Lung (tissue), 12 donors: Measurements from ENCODE around the gene BSN. TPM values are rescaled to one million over a fixed set of nuclear protein-coding genes. Genes with fewer than 3 reads are reported as not detected.

ENCODE experiments used
- ATAC-seq: fragments of 200-7000 bp; cut with Tn5 transposase; one replicate; pipeline ENCODE4 v1.9.1; 2020; ENCODE audit warnings: moderate number of reproducible peaks; ENCODE audit not compliant: insufficient read depth, low FRiP score
- DNase-seq, 3 donors: peaks; one replicate each; pipeline ENCODE4 v3.0.0-alpha.2; 2013 to 2017
- H3K27ac ChIP-seq, 2 donors: one replicate each; pipeline ENCODE4 v1.5.1; 2013; ENCODE audit warnings: mild to moderate bottlenecking in 2 of 2, moderate library complexity in 2 of 2, control low read depth in 1 of 2, inconsistent platforms in 1 of 2, low read depth in 1 of 2, low read length in 1 of 2
- H3K27me3 ChIP-seq, 3 donors: one replicate each; pipeline ENCODE4 v1.5.1; 2013; ENCODE audit warnings: low read length in 2 of 3; ENCODE audit not compliant: control insufficient read depth in 3 of 3, insufficient read depth in 3 of 3
- H3K36me3 ChIP-seq, 4 donors: one replicate each; pipeline ENCODE4 v1.5.1; 2013; ENCODE audit warnings: low read length in 4 of 4, mild to moderate bottlenecking in 1 of 4, moderate library complexity in 1 of 4; ENCODE audit not compliant: control insufficient read depth in 4 of 4, insufficient read depth in 4 of 4
- H3K4me1 ChIP-seq, 5 donors: one replicate each; pipeline ENCODE4 v1.5.1; 2013; ENCODE audit warnings: low read length in 5 of 5, mild to moderate bottlenecking in 2 of 5, moderate library complexity in 1 of 5; ENCODE audit not compliant: control insufficient read depth in 5 of 5, insufficient read depth in 5 of 5
- H3K4me3 ChIP-seq: one replicate; pipeline ENCODE4 v1.5.1; 2013; ENCODE audit warnings: mild to moderate bottlenecking, control low read depth, moderate library complexity
- H3K9ac ChIP-seq, 2 donors: one replicate each; pipeline ENCODE4 v1.5.1; 2013; ENCODE audit warnings: low read length in 2 of 2, control low read depth in 1 of 2; ENCODE audit not compliant: insufficient read depth in 1 of 2
- H3K9me3 ChIP-seq, 4 donors: one replicate each; pipeline ENCODE4 v1.5.1; 2013; ENCODE audit warnings: low read length in 3 of 4, mild to moderate bottlenecking in 1 of 4, moderate library complexity in 1 of 4; ENCODE audit not compliant: control insufficient read depth in 4 of 4, insufficient read depth in 3 of 4
- WGBS, 2 donors: extraction: QIAGEN DNeasy Blood & Tissue Kit; methylation state at CpG; one replicate each; pipeline ENCODE4 v1.1.7; 2013; 5-methylcytosine and 5-hydroxymethylcytosine counted together
- polyA plus RNA-seq, 2 donors: library from polyadenylated mRNA; stranded (reverse); fragments of 200-250 nt; gene quantifications; one replicate each; pipeline ENCODE4 v1.2.1, GENCODE V29; 2013
- total RNA-seq, 2 donors: library from RNA; depleted of rRNA in 1 of 2; stranded (reverse); fragments of >200 nt in 1 of 2; gene quantifications; one replicate each; pipeline ENCODE4 v1.2.1, GENCODE V29; 2014 to 2021
- TF ChIP-seq, protein P1 (sequence below): IDR thresholded peaks from 2 replicates; pipeline ENCODE4 v1.5.1; 2012; ENCODE audit warnings: mild to moderate bottlenecking; ENCODE audit errors: control extremely low read depth, extremely low read depth
- donor health status: control.
- donor health status: control.
- donor health status: Bipolar disorder and iron deficiency.
- donor health status: healthy.
- donor health status: DM: yes; HTN: yes; CAD: no.

The BSN gene
- total and polyA plus RNA-seq, 4 donors, result 0.09 to 0.71 (median 0.47) TPM

DNA sequence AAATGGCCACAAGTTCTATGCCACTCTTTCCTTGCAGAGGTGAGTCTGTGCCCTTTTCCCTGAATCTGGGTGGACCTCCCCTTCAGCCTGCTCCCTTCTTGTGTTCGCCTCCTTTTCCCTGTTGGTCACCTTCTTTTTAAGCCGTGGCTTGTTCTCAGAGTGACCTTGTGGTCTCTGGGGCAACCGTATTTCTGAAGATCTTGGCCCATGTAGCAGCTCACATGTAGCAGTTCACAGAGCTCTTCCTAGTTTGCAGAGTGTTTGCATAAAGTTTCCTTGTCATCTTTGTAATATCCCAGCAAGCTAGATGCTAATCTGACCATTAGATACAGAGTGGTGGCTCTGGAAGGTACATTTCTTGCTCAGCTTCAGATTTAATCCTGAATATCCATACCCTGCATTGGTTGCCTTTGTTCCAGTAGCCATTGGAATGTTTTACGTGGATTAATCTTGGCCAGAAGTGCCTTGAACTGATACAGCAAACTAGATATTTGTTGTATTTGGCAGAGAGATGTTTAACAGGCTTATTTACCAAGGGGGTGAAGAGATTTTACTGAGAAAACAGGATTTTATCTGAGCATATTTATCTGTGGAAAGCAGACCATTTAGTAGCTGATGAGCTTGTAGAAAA lies 40.7 kb upstream of the BSN start:
- no peak for ATAC-seq
- peaks cover 0 to 18% (median 9%) of the 10 kb centered on the region in 4 donors for H3K36me3 ChIP-seq
- no peaks in the 10 kb centered on the region for H3K9me3 ChIP-seq
- H3K27ac ChIP-seq, result no peak overlapping the region
- peaks cover 0 to 2% (median 0%) of the 10 kb centered on the region in 5 donors for H3K4me1 ChIP-seq
- H3K4me3 ChIP-seq, result no peak overlapping the region
- no peak for DNase-seq
- no peak overlapping the region for H3K9ac ChIP-seq
- 91 to 93% methylated on average over 4 of the region's 4 CpGs for WGBS, 2 donors
- no peaks in the 10 kb centered on the region for H3K27me3 ChIP-seq
- TF ChIP-seq, protein P1, sequence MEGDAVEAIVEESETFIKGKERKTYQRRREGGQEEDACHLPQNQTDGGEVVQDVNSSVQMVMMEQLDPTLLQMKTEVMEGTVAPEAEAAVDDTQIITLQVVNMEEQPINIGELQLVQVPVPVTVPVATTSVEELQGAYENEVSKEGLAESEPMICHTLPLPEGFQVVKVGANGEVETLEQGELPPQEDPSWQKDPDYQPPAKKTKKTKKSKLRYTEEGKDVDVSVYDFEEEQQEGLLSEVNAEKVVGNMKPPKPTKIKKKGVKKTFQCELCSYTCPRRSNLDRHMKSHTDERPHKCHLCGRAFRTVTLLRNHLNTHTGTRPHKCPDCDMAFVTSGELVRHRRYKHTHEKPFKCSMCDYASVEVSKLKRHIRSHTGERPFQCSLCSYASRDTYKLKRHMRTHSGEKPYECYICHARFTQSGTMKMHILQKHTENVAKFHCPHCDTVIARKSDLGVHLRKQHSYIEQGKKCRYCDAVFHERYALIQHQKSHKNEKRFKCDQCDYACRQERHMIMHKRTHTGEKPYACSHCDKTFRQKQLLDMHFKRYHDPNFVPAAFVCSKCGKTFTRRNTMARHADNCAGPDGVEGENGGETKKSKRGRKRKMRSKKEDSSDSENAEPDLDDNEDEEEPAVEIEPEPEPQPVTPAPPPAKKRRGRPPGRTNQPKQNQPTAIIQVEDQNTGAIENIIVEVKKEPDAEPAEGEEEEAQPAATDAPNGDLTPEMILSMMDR, result no peak

- Histone ChIP-seq H3K4me3 (no peak overlapping the region), H3K27me3 (no peaks in the 10 kb centered on the region), H3K4me1 (peaks cover 0 to 14% (median 0%) of the 10 kb centered on the region in 5 donors), H3K9me3 (no peaks in the 10 kb centered on the region), H3K36me3 (peaks cover 0 to 14% (median 2%) of the 10 kb centered on the region in 4 donors), H3K9ac (no peak overlapping the region), H3K27ac (no peak overlapping the region)
- TF ChIP-seq, protein P1, result no peak
- WGBS, 2 donors, result 94 to 96% methylated on average over 3 of the region's 3 CpGs
- DNase-seq (no peak), ATAC-seq (no peak)
Observed at GRCh38 chr3:49518016-49518415, 36.3 kb upstream of the BSN start.

GRCh38 chr3:49518441-49518840 lies 35.8 kb upstream of the BSN start:
- peaks cover 0 to 11% (median 0%) of the 10 kb centered on the region in 4 donors for H3K36me3 ChIP-seq
- 91 to 97% methylated on average over 5 of the region's 5 CpGs for WGBS, 2 donors
- TF ChIP-seq, protein P1, result no peak
- no peak for ATAC-seq
- peaks cover 0 to 14% (median 0%) of the 10 kb centered on the region in 5 donors for H3K4me1 ChIP-seq
- H3K9me3 ChIP-seq, result no peaks in the 10 kb centered on the region
- H3K9ac ChIP-seq, result no peak overlapping the region
- no peak for DNase-seq
- no peak overlapping the region for H3K27ac ChIP-seq
- H3K27me3 ChIP-seq, result no peaks in the 10 kb centered on the region
- H3K4me3 ChIP-seq, result no peak overlapping the region
